Measurements from ENCODE around the gene EXOSC9. TPM values are rescaled to one million over a fixed set of nuclear protein-coding genes. Genes with fewer than 3 reads are reported as not detected.

The EXOSC9 gene
- polyA plus RNA-seq, 1 of the 3 experiments (the other 2 are of a cell fraction) = 38.8 TPM

- Histone ChIP-seq H3K79me2 (ENCODE audit: insufficient read depth) (peaks cover 82% of the 10 kb centered on the region), H3K27ac (ENCODE audit: low read depth in 2 of 2, low read length in 1 of 2) (peak overlapping the region in 1 of 2 experiments; percentile 63), H3K36me3 (replicated peaks in 1 of 2; ENCODE audit: control insufficient read depth in 1 of 2, insufficient read depth in 2 of 2, low read length in 1 of 2) (peaks cover 77 to 82% of the 10 kb centered on the region in 2 experiments), H3K4me3 (ENCODE audit: low read depth in 2 of 2, low read length in 1 of 2) (no peak overlapping the region), H3K4me2 (no peak overlapping the region), H3K4me1 (ENCODE audit: control insufficient read depth in 1 of 2, insufficient read depth in 2 of 2, low read depth in 1 of 2, low read length in 1 of 2) (peaks cover 6 to 33% of the 10 kb centered on the region in 2 experiments; a peak in 3 of 4 replicates), H3F3A (replicated peaks; ENCODE audit: insufficient read depth) (peaks cover 90% of the 10 kb centered on the region), H3K9me2 (no peaks in the 10 kb centered on the region), H3K9ac (no peak overlapping the region), H3K27me3 (ENCODE audit: insufficient read depth) (no peaks in the 10 kb centered on the region), H2AFZ (ENCODE audit: low read depth) (no peak overlapping the region), H4K20me1 (ENCODE audit: insufficient read depth) (no peaks in the 10 kb centered on the region; the same call in 1 of the 2 replicates), H3K9me3 (no peaks in the 10 kb centered on the region)
- no peak for TF ChIP-seq MAX (IDR thresholded peaks at IDR 0.05; ENCODE audit: low read depth)
- TF ChIP-seq YY1 (IDR thresholded peaks at IDR 0.05; ENCODE audit: low read depth) = no peak
- TF ChIP-seq PBX3 (IDR thresholded peaks at IDR 0.05) = no peak
- no peak for TF ChIP-seq FOXM1 (IDR thresholded peaks at IDR 0.05; ENCODE audit: low read depth)
- TF ChIP-seq JUND (IDR thresholded peaks at IDR 0.05) = no peak
- no peak for TF ChIP-seq MXI1 (IDR thresholded peaks at IDR 0.05; ENCODE audit: low read depth, low read length)
- no peak for TF ChIP-seq TEAD4 (IDR thresholded peaks at IDR 0.05; ENCODE audit: borderline replicate concordance, insufficient read depth)
- 100% methylated on average over 1 of the region's 1 CpG for WGBS (ENCODE audit: low lambda C conversion rate)
- ChIA-PET CTCF (interaction anchor here (0.5 to 1.2 kb wide), 3 partner anchors 14 to 114 kb away, joined by 3 to 4 read pairs (median 3); no protein-coding TSS in a partner anchor), POLR2A (no interaction called here)
- DNase-seq = no peak
Measured at GRCh38 chr4:121817701-121818100, 16.6 kb downstream of the EXOSC9 start.

- no peaks in the 10 kb centered on the region for H3K9me2 ChIP-seq
- H3K79me2 ChIP-seq (ENCODE audit: insufficient read depth) = peaks cover 87% of the 10 kb centered on the region
- peaks cover 88% of the 10 kb centered on the region for H3F3A ChIP-seq (replicated peaks; ENCODE audit: insufficient read depth)
- TF ChIP-seq JUND (IDR thresholded peaks at IDR 0.05) (0 out of 2 replicates have a peak, but pooled peaks have one; percentile 9), USF2 (IDR thresholded peaks at IDR 0.05; ENCODE audit: borderline replicate concordance, low read depth, low read length) (no peak)
- no peaks in the 10 kb centered on the region for H3K9me3 ChIP-seq
- H4K20me1 ChIP-seq (ENCODE audit: insufficient read depth) = no peaks in the 10 kb centered on the region; the same call in 1 of the 2 replicates
- H3K4me3 ChIP-seq (ENCODE audit: low read depth in 2 of 2, low read length in 1 of 2) = no peak overlapping the region
- H3K27me3 ChIP-seq (ENCODE audit: insufficient read depth) = no peaks in the 10 kb centered on the region
- ChIA-PET CTCF (interaction anchor here (0.5 to 1.2 kb wide), 3 partner anchors 14 to 115 kb away, joined by 3 to 4 read pairs (median 3); no protein-coding TSS in a partner anchor), POLR2A (no interaction called here)
- peak overlapping the region; percentile 54 to 63 for H3K27ac ChIP-seq (ENCODE audit: low read depth in 2 of 2, low read length in 1 of 2)
- H3K4me2 ChIP-seq = no peak overlapping the region
- 36% methylated on average over 1 of the region's 1 CpG for WGBS (ENCODE audit: low lambda C conversion rate)
- H3K4me1 ChIP-seq (ENCODE audit: control insufficient read depth in 1 of 2, insufficient read depth in 2 of 2, low read depth in 1 of 2, low read length in 1 of 2) = peaks cover 11 to 33% of the 10 kb centered on the region in 2 experiments; a peak in 3 of 4 replicates
- DNase-seq = no peak
- H3K9ac ChIP-seq = no peak overlapping the region
- no peak overlapping the region for H2AFZ ChIP-seq (ENCODE audit: low read depth)
- peaks cover 72 to 77% of the 10 kb centered on the region in 2 experiments for H3K36me3 ChIP-seq (replicated peaks in 1 of 2; ENCODE audit: control insufficient read depth in 1 of 2, insufficient read depth in 2 of 2, low read length in 1 of 2)
Measured at GRCh38 chr4:121818215-121818614, 17.1 kb downstream of the EXOSC9 start.
